ENCODE results near the gene MRM2.

The MRM2 gene

GRCh38 chr7:2287745-2288144 is 45.7 kb upstream of the MRM2 start:
- TF ChIP-seq TAF1 (IDR thresholded peaks at IDR 0.05; ENCODE audit: borderline replicate concordance, insufficient read depth, low read length) = no peak
- TF ChIP-seq REST (IDR thresholded peaks at IDR 0.05; ENCODE audit: insufficient read depth in 1 of 2, low read depth in 2 of 2, low read length in 2 of 2) = no peak
- no peak for TF ChIP-seq FOXP2 (optimal IDR thresholded peaks at IDR 0.05; ENCODE audit: borderline replicate concordance, extremely low read depth, extremely low read length, insufficient read depth)
- no peak for TF ChIP-seq SIN3A (IDR thresholded peaks at IDR 0.05; ENCODE audit: borderline replicate concordance, insufficient read depth, low read length)
- TF ChIP-seq POLR2AphosphoS5 (IDR thresholded peaks at IDR 0.05; ENCODE audit: low read depth, low read length) = no peak

- TF ChIP-seq POLR2AphosphoS5 (IDR thresholded peaks at IDR 0.05; ENCODE audit: low read depth, low read length) (no peak), SIN3A (IDR thresholded peaks at IDR 0.05; ENCODE audit: borderline replicate concordance, insufficient read depth, low read length) (no peak), REST (IDR thresholded peaks at IDR 0.05; ENCODE audit: insufficient read depth in 1 of 2, low read depth in 2 of 2, low read length in 2 of 2) (no peak), TAF1 (IDR thresholded peaks at IDR 0.05; ENCODE audit: borderline replicate concordance, insufficient read depth, low read length) (no peak), FOXP2 (optimal IDR thresholded peaks at IDR 0.05; ENCODE audit: borderline replicate concordance, extremely low read depth, extremely low read length, insufficient read depth) (no peak)
These were observed 41.1 kb upstream of the MRM2 start for GRCh38 chr7:2283074-2283473.

- no peak for TF ChIP-seq POLR2AphosphoS5 (IDR thresholded peaks at IDR 0.05; ENCODE audit: low read depth, low read length)
- no peak for TF ChIP-seq SIN3A (IDR thresholded peaks at IDR 0.05; ENCODE audit: borderline replicate concordance, insufficient read depth, low read length)
- TF ChIP-seq REST (IDR thresholded peaks at IDR 0.05; ENCODE audit: insufficient read depth in 1 of 2, low read depth in 2 of 2, low read length in 2 of 2) = no peak
- TF ChIP-seq FOXP2 (optimal IDR thresholded peaks at IDR 0.05; ENCODE audit: borderline replicate concordance, extremely low read depth, extremely low read length, insufficient read depth) = no peak
- TF ChIP-seq TAF1 (IDR thresholded peaks at IDR 0.05; ENCODE audit: borderline replicate concordance, insufficient read depth, low read length) = no peak
These were observed 40.3 kb upstream of the MRM2 start for GRCh38 chr7:2282185-2282751.

- no peak for TF ChIP-seq TAF1 (IDR thresholded peaks at IDR 0.05; ENCODE audit: borderline replicate concordance, insufficient read depth, low read length)
- TF ChIP-seq FOXP2 (optimal IDR thresholded peaks at IDR 0.05; ENCODE audit: borderline replicate concordance, extremely low read depth, extremely low read length, insufficient read depth) = no peak
- no peak for TF ChIP-seq POLR2AphosphoS5 (IDR thresholded peaks at IDR 0.05; ENCODE audit: low read depth, low read length)
- no peak for TF ChIP-seq SIN3A (IDR thresholded peaks at IDR 0.05; ENCODE audit: borderline replicate concordance, insufficient read depth, low read length)
- no peak for TF ChIP-seq REST (IDR thresholded peaks at IDR 0.05; ENCODE audit: insufficient read depth in 1 of 2, low read depth in 2 of 2, low read length in 2 of 2)
These were observed 39.5 kb upstream of the MRM2 start for GRCh38 chr7:2281541-2281940.

Data from PFSK-1 (cell line).